Mucosa of stomach (tissue), 1 donor: ENCODE data around the gene RUVBL1.
A peak's percentile ranks its signal among the peaks of the same experiment; 100 is the strongest.

Experiments used
- H3K27me3 ChIP-seq: one replicate; pipeline ENCODE4 v1.7.0; 2013; ENCODE audit warnings: mild to moderate bottlenecking, low read length; ENCODE audit not compliant: control insufficient read depth, insufficient read depth
- H3K36me3 ChIP-seq: one replicate; pipeline ENCODE4 v1.7.0; 2013; ENCODE audit warnings: low read length; ENCODE audit not compliant: control insufficient read depth, insufficient read depth
- H3K4me1 ChIP-seq: one replicate; pipeline ENCODE4 v1.7.0; 2013; ENCODE audit warnings: mild to moderate bottlenecking, low read length; ENCODE audit not compliant: control insufficient read depth, insufficient read depth
- H3K4me3 ChIP-seq: one replicate; pipeline ENCODE4 v1.7.0; 2013; ENCODE audit warnings: low read length
- H3K9ac ChIP-seq: one replicate; pipeline ENCODE4 v1.7.0; 2013; ENCODE audit warnings: mild to moderate bottlenecking, low read length, moderate library complexity
- H3K9me3 ChIP-seq: one replicate; pipeline ENCODE4 v1.7.0; 2013; ENCODE audit warnings: mild to moderate bottlenecking, low read length, moderate library complexity; ENCODE audit not compliant: control insufficient read depth
- donor health status: Pancreatic carcinoma.

Gene RUVBL1

GRCh38 chr3:128070898-128071591 is 52.6 kb downstream of the RUVBL1 start:
- H3K27me3 ChIP-seq: no peaks in the 10 kb centered on the region
- H3K4me3 ChIP-seq: no peak overlapping the region
- peaks cover 12% of the 10 kb centered on the region for H3K4me1 ChIP-seq
- peaks cover 30% of the 10 kb centered on the region for H3K36me3 ChIP-seq
- H3K9me3 ChIP-seq: no peaks in the 10 kb centered on the region
- no peak overlapping the region for H3K9ac ChIP-seq

- Histone ChIP-seq H3K4me3 (no peak overlapping the region), H3K9ac (no peak overlapping the region), H3K27me3 (no peaks in the 10 kb centered on the region), H3K4me1 (no peaks in the 10 kb centered on the region), H3K9me3 (no peaks in the 10 kb centered on the region), H3K36me3 (peaks cover 31% of the 10 kb centered on the region)
These were observed 54.3 kb downstream of the RUVBL1 start for GRCh38 chr3:128069271-128069670.

GRCh38 chr3:128068156-128068620 is 55.4 kb downstream of the RUVBL1 start:
- Histone ChIP-seq H3K27me3 (no peaks in the 10 kb centered on the region), H3K9ac (no peak overlapping the region), H3K4me3 (no peak overlapping the region), H3K36me3 (peaks cover 31% of the 10 kb centered on the region), H3K9me3 (no peaks in the 10 kb centered on the region), H3K4me1 (no peaks in the 10 kb centered on the region)

GRCh38 chr3:128067489-128067888 is 56.1 kb downstream of the RUVBL1 start:
- Histone ChIP-seq H3K27me3 (no peaks in the 10 kb centered on the region), H3K36me3 (peaks cover 27% of the 10 kb centered on the region), H3K9me3 (no peaks in the 10 kb centered on the region), H3K4me3 (no peak overlapping the region), H3K4me1 (no peaks in the 10 kb centered on the region), H3K9ac (no peak overlapping the region)

GRCh38 chr3:128066676-128067075 is 56.9 kb downstream of the RUVBL1 start:
- H3K36me3 ChIP-seq: peaks cover 29% of the 10 kb centered on the region
- H3K27me3 ChIP-seq: no peaks in the 10 kb centered on the region
- no peak overlapping the region for H3K9ac ChIP-seq
- H3K9me3 ChIP-seq: no peaks in the 10 kb centered on the region
- H3K4me3 ChIP-seq: no peak overlapping the region
- no peaks in the 10 kb centered on the region for H3K4me1 ChIP-seq

GRCh38 chr3:128066114-128066513 is 57.5 kb downstream of the RUVBL1 start:
- no peaks in the 10 kb centered on the region for H3K9me3 ChIP-seq
- H3K27me3 ChIP-seq: no peaks in the 10 kb centered on the region
- H3K4me1 ChIP-seq: no peaks in the 10 kb centered on the region
- no peak overlapping the region for H3K4me3 ChIP-seq
- H3K36me3 ChIP-seq: peaks cover 31% of the 10 kb centered on the region
- H3K9ac ChIP-seq: no peak overlapping the region

GRCh38 chr3:128064962-128065361 is 58.6 kb downstream of the RUVBL1 start:
- Histone ChIP-seq H3K27me3 (no peaks in the 10 kb centered on the region), H3K9me3 (no peaks in the 10 kb centered on the region), H3K4me3 (no peak overlapping the region), H3K9ac (no peak overlapping the region), H3K36me3 (peaks cover 35% of the 10 kb centered on the region), H3K4me1 (no peaks in the 10 kb centered on the region)

- H3K36me3 ChIP-seq: peaks cover 41% of the 10 kb centered on the region
- no peaks in the 10 kb centered on the region for H3K27me3 ChIP-seq
These were observed 59.7 kb downstream of the RUVBL1 start for GRCh38 chr3:128063865-128064264.

GRCh38 chr3:128062033-128062745 is 61.4 kb downstream of the RUVBL1 start:
- H3K27me3 ChIP-seq: no peaks in the 10 kb centered on the region
- no peaks in the 10 kb centered on the region for H3K9me3 ChIP-seq
- H3K36me3 ChIP-seq: peaks cover 34% of the 10 kb centered on the region
- H3K4me1 ChIP-seq: no peaks in the 10 kb centered on the region
- no peak overlapping the region for H3K4me3 ChIP-seq
- no peak overlapping the region for H3K9ac ChIP-seq

More at GRCh38 chr3:128063865-128064264, 59.7 kb downstream of the RUVBL1 start:
- H3K9me3 ChIP-seq: no peaks in the 10 kb centered on the region
- no peaks in the 10 kb centered on the region for H3K4me1 ChIP-seq
- H3K9ac ChIP-seq: no peak overlapping the region
- H3K4me3 ChIP-seq: no peak overlapping the region

GRCh38 chr3:128060473-128061381 is 62.9 kb downstream of the RUVBL1 start:
- Histone ChIP-seq H3K9ac (no peak overlapping the region), H3K27me3 (no peaks in the 10 kb centered on the region), H3K4me1 (no peaks in the 10 kb centered on the region), H3K36me3 (peaks cover 25% of the 10 kb centered on the region), H3K4me3 (no peak overlapping the region), H3K9me3 (no peaks in the 10 kb centered on the region)

GRCh38 chr3:128056258-128056657 is 67.4 kb downstream of the RUVBL1 start:
- H3K4me1 ChIP-seq: peaks cover 16% of the 10 kb centered on the region
- no peaks in the 10 kb centered on the region for H3K27me3 ChIP-seq
- H3K9ac ChIP-seq: no peak overlapping the region
- peaks cover 15% of the 10 kb centered on the region for H3K36me3 ChIP-seq
- no peak overlapping the region for H3K4me3 ChIP-seq
- no peaks in the 10 kb centered on the region for H3K9me3 ChIP-seq

- Histone ChIP-seq H3K36me3 (peaks cover under 1% of the 10 kb centered on the region), H3K9ac (peak overlapping the region; percentile 87)
These were observed 69.2 kb downstream of the RUVBL1 start for GRCh38 chr3:128054367-128054766.

More at GRCh38 chr3:128054367-128054766, 69.2 kb downstream of the RUVBL1 start:
- no peaks in the 10 kb centered on the region for H3K27me3 ChIP-seq
- H3K9me3 ChIP-seq: no peaks in the 10 kb centered on the region
- peaks cover 16% of the 10 kb centered on the region for H3K4me1 ChIP-seq
- peak overlapping the region; percentile 78 for H3K4me3 ChIP-seq
